WTC11 (cell line): ENCODE data around the gene NUPR1. TPM values are rescaled to one million over a fixed set of nuclear protein-coding genes. Genes with fewer than 3 reads are reported as not detected.
"Not testable (repeated sequence)": the region's sequence is repeated elsewhere in the genome, so short reads cannot be mapped to it uniquely, and the experiment has no call there.

ENCODE experiments used
- ATAC-seq: fragments of 200-7000 bp; cut with Tn5 transposase; 2 replicates; pipeline ENCODE4 v1.10.0; 2021; ENCODE audit warnings: mild to moderate bottlenecking, moderate library complexity
- CTCF ChIA-PET: fragments of 300-600 bp; sonication (Branson Sonifier 250); formaldehyde crosslinking; loops from one replicate; lab custom pipeline; 2021; ENCODE audit warnings: antibody characterized with exemption; lab: Charles Lee
- POLR2A ChIA-PET: fragments of 350-600 bp; sonication (Branson Sonifier 250); formaldehyde crosslinking; loops from one replicate; lab custom pipeline; 2021; ENCODE audit warnings: antibody characterized with exemption; lab: Charles Lee
- DNase-seq: peaks from one replicate; pipeline ENCODE4 v3.0.0; 2021; ENCODE audit warnings: low spot score
- H3K27ac Mint-ChIP-seq: 2 replicates; pipeline ENCODE4 v1.8.0; 2021; ENCODE audit warnings: mixed read lengths
- H3K27me3 Mint-ChIP-seq: 2 replicates; pipeline ENCODE4 v1.8.0; 2021; ENCODE audit warnings: low read depth, mild to moderate bottlenecking, moderate library complexity, mixed read lengths
- H3K36me3 Mint-ChIP-seq: 2 replicates; pipeline ENCODE4 v1.8.0; 2021; ENCODE audit warnings: mixed read lengths
- H3K4me1 Mint-ChIP-seq: 2 replicates; pipeline ENCODE4 v1.8.0; 2022; ENCODE audit warnings: mixed read lengths
- H3K4me3 Mint-ChIP-seq: 2 replicates; pipeline ENCODE4 v1.8.0; 2021; ENCODE audit warnings: mild to moderate bottlenecking, moderate library complexity, mixed read lengths
- H3K9me3 Mint-ChIP-seq: 2 replicates; pipeline ENCODE4 v1.8.0; 2021; ENCODE audit warnings: mixed read lengths
- ATF1 ChIP-seq: sonication (generic); formaldehyde crosslinking; IDR thresholded peaks from 2 replicates; pipeline ENCODE4 v1.8.1; 2023; ENCODE audit warnings: mild to moderate bottlenecking, moderate library complexity, missing genetic modification reagents
- CDX4 ChIP-seq: fragments of 250-450 bp; sonication (Bioruptor Pico); IDR thresholded peaks from 2 replicates; pipeline ENCODE4 v1.9.0; 2021; ENCODE audit warnings: moderate library complexity, mild to moderate bottlenecking, inconsistent platforms, borderline replicate concordance
- ETV6 ChIP-seq: sonication (generic); formaldehyde crosslinking; IDR thresholded peaks from 2 replicates; pipeline ENCODE4 v1.8.1; 2022; ENCODE audit warnings: mild to moderate bottlenecking, missing genetic modification reagents
- FOXJ3 ChIP-seq: sonication (generic); formaldehyde crosslinking; IDR thresholded peaks from 2 replicates; pipeline ENCODE4 v1.9.0; 2021; ENCODE audit warnings: missing genetic modification reagents, mild to moderate bottlenecking, borderline replicate concordance
- HMGA2 ChIP-seq: fragments of 250-450 bp; sonication (Bioruptor Pico); IDR thresholded peaks from 2 replicates; pipeline ENCODE4 v1.4.0; 2021; ENCODE audit warnings: mild to moderate bottlenecking, moderate library complexity
- IRF1 ChIP-seq: sonication (generic); formaldehyde crosslinking; IDR thresholded peaks from 2 replicates; pipeline ENCODE4 v1.8.0; 2023; ENCODE audit warnings: missing genetic modification reagents
- IRF2 ChIP-seq: sonication (generic); formaldehyde crosslinking; IDR thresholded peaks from 2 replicates; pipeline ENCODE4 v1.8.0; 2022; ENCODE audit warnings: low read depth, missing genetic modification reagents, borderline replicate concordance
- JUN ChIP-seq: sonication (generic); formaldehyde crosslinking; IDR thresholded peaks from 2 replicates; pipeline ENCODE4 v1.8.0; 2023; ENCODE audit warnings: mild to moderate bottlenecking, missing genetic modification reagents
- KAT7 ChIP-seq: sonication (generic); formaldehyde crosslinking; IDR thresholded peaks from 2 replicates; pipeline ENCODE4 v1.8.1; 2023; ENCODE audit warnings: missing genetic modification reagents, mild to moderate bottlenecking, borderline replicate concordance
- NFATC4 ChIP-seq: fragments of 250-450 bp; sonication (Bioruptor Pico); IDR thresholded peaks from 2 replicates; pipeline ENCODE4 v1.9.0; 2021; ENCODE audit warnings: mild to moderate bottlenecking
- NFE2L1 ChIP-seq: sonication (generic); formaldehyde crosslinking; IDR thresholded peaks from 2 replicates; pipeline ENCODE4 v1.8.1; 2023; ENCODE audit warnings: missing genetic modification reagents
- OVOL2 ChIP-seq: fragments of 250-450 bp; sonication (Bioruptor Pico); IDR thresholded peaks from 2 replicates; pipeline ENCODE4 v1.9.0; 2021; ENCODE audit warnings: mild to moderate bottlenecking, borderline replicate concordance
- RELA ChIP-seq: sonication (generic); formaldehyde crosslinking; IDR thresholded peaks from 2 replicates; pipeline ENCODE4 v1.8.1; 2022; ENCODE audit warnings: missing genetic modification reagents, mild to moderate bottlenecking, borderline replicate concordance
- SMAD3 ChIP-seq: sonication (generic); formaldehyde crosslinking; IDR thresholded peaks from 2 replicates; pipeline ENCODE4 v1.8.0; 2022; ENCODE audit warnings: missing genetic modification reagents, mild to moderate bottlenecking, borderline replicate concordance
- SOX15 ChIP-seq: fragments of 250-450 bp; sonication (Bioruptor Pico); IDR thresholded peaks from 2 replicates; pipeline ENCODE4 v1.9.0; 2021; ENCODE audit warnings: mild to moderate bottlenecking
- SP1 ChIP-seq: sonication (generic); formaldehyde crosslinking; conservative IDR thresholded peaks from 2 replicates; pipeline ENCODE4 v1.8.1; 2022; ENCODE audit warnings: missing genetic modification reagents
- USF1 ChIP-seq: sonication (generic); formaldehyde crosslinking; IDR thresholded peaks from 2 replicates; pipeline ENCODE4 v1.8.0; 2022; ENCODE audit warnings: mild to moderate bottlenecking, missing genetic modification reagents
- ZBTB21 ChIP-seq: sonication (generic); formaldehyde crosslinking; IDR thresholded peaks from 2 replicates; pipeline ENCODE4 v1.8.1; 2023; ENCODE audit warnings: mild to moderate bottlenecking, missing genetic modification reagents, borderline replicate concordance
- ZNF138 ChIP-seq: sonication (generic); formaldehyde crosslinking; conservative IDR thresholded peaks from 2 replicates; pipeline ENCODE4 v1.8.1; 2022; ENCODE audit warnings: mild to moderate bottlenecking, moderate library complexity, missing genetic modification reagents
- total RNA-seq: library from RNA; stranded (reverse); gene quantifications from 3 replicates; pipeline ENCODE4 v1.2.3, GENCODE V29; 2021
- TF ChIP-seq, protein P1 (sequence below): sonication (generic); formaldehyde crosslinking; IDR thresholded peaks from 2 replicates; pipeline ENCODE4 v1.8.1; 2023; ENCODE audit warnings: mild to moderate bottlenecking, missing genetic modification reagents
- TF ChIP-seq, protein P2 (sequence below): sonication (generic); formaldehyde crosslinking; conservative IDR thresholded peaks from 2 replicates; pipeline ENCODE4 v1.8.1; 2022; ENCODE audit warnings: mild to moderate bottlenecking, missing genetic modification reagents

The NUPR1 gene
- total RNA-seq, 1 experiment from 2014 or later, result 0.33 TPM

GRCh38 chr16:28501258-28502232 is 37.2 kb downstream of the NUPR1 start:
- Mint-ChIP-seq H3K4me1 (no peaks in the 10 kb centered on the region), H3K36me3 (no peaks in the 10 kb centered on the region), H3K27ac (no peak overlapping the region), H3K4me3 (no peak overlapping the region), H3K9me3 (no peaks in the 10 kb centered on the region), H3K27me3 (peaks cover 5% of the 10 kb centered on the region)
- no peak for DNase-seq
- TF ChIP-seq, protein P1, sequence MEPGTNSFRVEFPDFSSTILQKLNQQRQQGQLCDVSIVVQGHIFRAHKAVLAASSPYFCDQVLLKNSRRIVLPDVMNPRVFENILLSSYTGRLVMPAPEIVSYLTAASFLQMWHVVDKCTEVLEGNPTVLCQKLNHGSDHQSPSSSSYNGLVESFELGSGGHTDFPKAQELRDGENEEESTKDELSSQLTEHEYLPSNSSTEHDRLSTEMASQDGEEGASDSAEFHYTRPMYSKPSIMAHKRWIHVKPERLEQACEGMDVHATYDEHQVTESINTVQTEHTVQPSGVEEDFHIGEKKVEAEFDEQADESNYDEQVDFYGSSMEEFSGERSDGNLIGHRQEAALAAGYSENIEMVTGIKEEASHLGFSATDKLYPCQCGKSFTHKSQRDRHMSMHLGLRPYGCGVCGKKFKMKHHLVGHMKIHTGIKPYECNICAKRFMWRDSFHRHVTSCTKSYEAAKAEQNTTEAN (CRISPR knock-in tag), result 0 out of 2 replicates have a peak, but pooled peaks have one; percentile 27
- TF ChIP-seq IRF2 (CRISPR knock-in tag), result no peak
- no peak for ATAC-seq
- POLR2A ChIA-PET, result no interaction called here
- CTCF ChIA-PET, result no interaction called here

GRCh38 chr16:28500476-28501180 is 38.1 kb downstream of the NUPR1 start:
- H3K27me3 Mint-ChIP-seq, H3K9me3 Mint-ChIP-seq, H3K36me3 Mint-ChIP-seq, DNase-seq, H3K4me1 Mint-ChIP-seq, POLR2A ChIA-PET, H3K4me3 Mint-ChIP-seq, ATAC-seq, CTCF ChIA-PET: not testable (repeated sequence)
- H3K27ac Mint-ChIP-seq, result 0 out of 2 replicates have a peak overlapping the region, but pooled peaks have one; percentile 38

GRCh38 chr16:28499854-28500253 is 38.9 kb downstream of the NUPR1 start:
- H3K4me1 Mint-ChIP-seq, result no peaks in the 10 kb centered on the region
- DNase-seq (no peak), ATAC-seq (no peak)
- CTCF ChIA-PET, result no interaction called here
- H3K36me3 Mint-ChIP-seq, result no peaks in the 10 kb centered on the region
- H3K27ac Mint-ChIP-seq, result no peak overlapping the region
- no peak overlapping the region for H3K4me3 Mint-ChIP-seq
- H3K27me3 Mint-ChIP-seq, result peaks cover 5% of the 10 kb centered on the region
- no peaks in the 10 kb centered on the region for H3K9me3 Mint-ChIP-seq
- POLR2A ChIA-PET, result interaction anchor here (0.5 kb wide), 1 partner anchor 22 kb away, joined by 5 read pairs; no protein-coding TSS in a partner anchor
- TF ChIP-seq OVOL2 (CRISPR knock-in tag), result no peak
- no peak for TF ChIP-seq CDX4 (CRISPR knock-in tag)
- TF ChIP-seq ETV6, result no peak
- no peak for TF ChIP-seq ZNF138
- TF ChIP-seq KAT7 (CRISPR knock-in tag), result no peak
- TF ChIP-seq ZBTB21 (CRISPR knock-in tag), result no peak
- no peak for TF ChIP-seq NFE2L1 (CRISPR knock-in tag)
- TF ChIP-seq HMGA2, result no peak
- TF ChIP-seq RELA (CRISPR knock-in tag), result no peak
- TF ChIP-seq USF1 (CRISPR knock-in tag), result no peak

DNA sequence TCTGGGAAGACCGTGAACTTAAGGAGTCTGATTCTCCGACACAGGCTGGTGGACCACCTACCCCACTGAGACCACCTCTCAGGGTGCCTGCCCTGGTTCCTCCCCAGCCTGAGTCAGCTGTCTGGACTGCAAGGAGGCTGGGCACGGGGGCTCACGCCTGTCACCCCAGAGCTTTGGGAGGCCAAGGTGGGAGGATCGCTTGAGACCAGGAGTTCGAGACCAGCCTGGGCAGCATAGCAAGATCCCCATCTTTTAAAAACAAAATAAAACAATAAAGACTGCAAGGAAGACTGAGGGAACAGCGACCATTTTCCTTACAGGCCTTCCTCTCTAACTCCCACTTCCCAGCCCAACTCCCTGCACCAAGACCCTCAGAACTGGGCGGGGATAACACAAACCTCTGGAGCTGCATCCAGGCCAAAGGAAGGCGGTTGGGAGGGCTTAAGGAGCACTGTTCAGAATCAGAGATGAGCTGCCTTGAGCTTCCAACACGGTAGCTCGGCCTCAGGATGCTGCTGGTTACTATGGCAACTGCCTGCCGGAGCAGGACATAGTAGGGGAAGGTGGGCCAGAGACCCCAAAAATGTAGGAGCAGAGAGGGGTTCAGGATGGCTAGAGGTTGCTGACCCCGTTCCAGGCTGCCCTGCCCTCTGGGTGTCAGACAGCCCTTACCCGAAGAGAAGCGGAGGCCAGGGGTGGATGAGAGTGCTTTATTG is 40.0 kb downstream of the NUPR1 start:
- POLR2A ChIA-PET, result no interaction called here
- Mint-ChIP-seq H3K9me3 (no peaks in the 10 kb centered on the region), H3K27ac (no peak overlapping the region), H3K4me1 (no peaks in the 10 kb centered on the region), H3K36me3 (no peaks in the 10 kb centered on the region), H3K4me3 (no peak overlapping the region), H3K27me3 (peaks cover 12% of the 10 kb centered on the region)
- ATAC-seq (no peak), DNase-seq (no peak)
- CTCF ChIA-PET, result no interaction called here
- TF ChIP-seq FOXJ3 (no peak), RELA (CRISPR knock-in tag) (no peak), ZNF138 (no peak), SP1 (no peak), ATF1 (CRISPR knock-in tag) (no peak), SOX15 (CRISPR knock-in tag) (no peak), NFATC4 (CRISPR knock-in tag) (no peak), JUN (CRISPR knock-in tag) (no peak), SMAD3 (CRISPR knock-in tag) (no peak), IRF1 (CRISPR knock-in tag) (no peak), CDX4 (CRISPR knock-in tag) (no peak)
- TF ChIP-seq, protein P2, sequence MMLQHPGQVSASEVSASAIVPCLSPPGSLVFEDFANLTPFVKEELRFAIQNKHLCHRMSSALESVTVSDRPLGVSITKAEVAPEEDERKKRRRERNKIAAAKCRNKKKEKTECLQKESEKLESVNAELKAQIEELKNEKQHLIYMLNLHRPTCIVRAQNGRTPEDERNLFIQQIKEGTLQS (CRISPR knock-in tag), result no peak
